HCT116 (cell line): ENCODE measurements around the gene ABTB1. TPM values are rescaled to one million over a fixed set of nuclear protein-coding genes. Genes with fewer than 3 reads are reported as not detected.

Experiments used
- ATAC-seq: fragments of 200-7000 bp; cut with Tn5 transposase; 2 replicates; pipeline ENCODE4 v1.9.1; 2020; ENCODE audit warnings: mild to moderate bottlenecking, moderate library complexity
- BruUV-seq: library from RNA; stranded (reverse); fragments of 400-500 nt; replicated peaks from 2 replicates; lab custom pipeline; 2021; lab: Mats Ljungman, UMichigan
- CTCF ChIA-PET: fragments of 300-600 bp; sonication (Branson Sonifier 250); formaldehyde crosslinking; loops from one replicate; lab custom pipeline; 2021; ENCODE audit warnings: antibody characterized with exemption; lab: Charles Lee
- POLR2A ChIA-PET: fragments of 300-600, 350-600 bp; sonication (Branson Sonifier 250); formaldehyde crosslinking; loops from one replicate; lab custom pipeline; 2021; ENCODE audit warnings: antibody characterized with exemption; lab: Charles Lee
- RAD21 ChIA-PET, 2 experiments: fragments of 300-600 bp; sonication (Branson Sonifier 250); formaldehyde crosslinking; loops; one replicate each; lab custom pipeline; 2023; ENCODE audit warnings: low total read pairs in 2 of 2; ENCODE audit not compliant: uncharacterized antibody in 2 of 2, unreplicated experiment in 2 of 2, low non-redundant PET in 1 of 2; lab: Charles Lee
- DNase-seq: peaks from one replicate; pipeline ENCODE4 v3.0.0-alpha.2; 2010; ENCODE audit warnings: low read depth, low spot score
- H2AFZ ChIP-seq: fragments of 200-600 bp; shearing (Covaris generic), sonication (generic); 2 replicates; pipeline ENCODE4 v1.6.1; 2017; ENCODE audit warnings: low read depth, mixed run types, mixed read lengths, antibody characterized with exemption, low read length; ENCODE audit not compliant: poor library complexity, severe bottlenecking
- H3K27ac ChIP-seq: 2 replicates; pipeline ENCODE4 v1.5.1; 2012; ENCODE audit warnings: low read depth, low read length
- H3K27me3 ChIP-seq: fragments of 200-600 bp; sonication (generic); 2 replicates; pipeline ENCODE4 v1.6.1; 2016; ENCODE audit warnings: mixed run types, low read length, mixed read lengths; ENCODE audit not compliant: insufficient read depth
- H3K36me3 ChIP-seq, 2 experiments: fragments of 200-500 bp in 1 of 2; fragments of 200-600 bp in 1 of 2; sonication (Bioruptor generic) in 1 of 2; sonication (generic) in 1 of 2; 2 replicates each; pipeline versions ENCODE4 v1.5.1 to v1.6.1; 2014 to 2016; ENCODE audit warnings: low read length in 2 of 2, inconsistent platforms in 1 of 2, mixed read lengths in 1 of 2, mixed run types in 1 of 2; ENCODE audit not compliant: insufficient read depth in 2 of 2, control insufficient read depth in 1 of 2
- H3K4me1 ChIP-seq, 2 experiments: fragments of 200-600 bp in 1 of 2; sonication (generic) in 1 of 2; 2 replicates each; pipeline versions ENCODE4 v1.5.1 to v1.6.1; 2012 to 2017; ENCODE audit warnings: low read length in 2 of 2, inconsistent platforms in 1 of 2, mild to moderate bottlenecking in 1 of 2, mixed read lengths in 1 of 2, mixed run types in 1 of 2, moderate library complexity in 1 of 2; ENCODE audit not compliant: insufficient read depth in 2 of 2, control insufficient read depth in 1 of 2
- H3K4me2 ChIP-seq: fragments of 200-600 bp; sonication (generic); 2 replicates; pipeline ENCODE4 v1.6.1; 2017; ENCODE audit warnings: mixed run types, low read length, mixed read lengths
- H3K4me3 ChIP-seq, 2 experiments: fragments of 200-600 bp in 1 of 2; sonication (generic) in 1 of 2; replicated peaks in 1 of 2; 2 replicates each; pipeline ENCODE4 v1.5.1; 2011 to 2016; ENCODE audit warnings: low read length in 2 of 2, control low read depth in 1 of 2, low read depth in 1 of 2, mild to moderate bottlenecking in 1 of 2, mixed read lengths in 1 of 2, mixed run types in 1 of 2
- H3K79me2 ChIP-seq: fragments of 200-600 bp; sonication (generic); 2 replicates; pipeline ENCODE4 v1.6.1; 2017; ENCODE audit warnings: mild to moderate bottlenecking, mixed run types, low read length, moderate library complexity, mixed read lengths; ENCODE audit not compliant: insufficient read depth
- H3K9ac ChIP-seq: fragments of 200-600 bp; sonication (generic); 2 replicates; pipeline ENCODE4 v1.6.1; 2016; ENCODE audit warnings: low read length, mixed read lengths
- H3K9me2 ChIP-seq: fragments of 200-600 bp; sonication (generic), shearing (Covaris generic); 2 replicates; pipeline ENCODE4 v1.6.1; 2017; ENCODE audit warnings: mixed run types, mild to moderate bottlenecking, moderate library complexity; ENCODE audit not compliant: insufficient read depth
- H3K9me3 ChIP-seq, 2 experiments: fragments of 200-500 bp in 1 of 2; fragments of 200-600 bp in 1 of 2; sonication (Bioruptor generic) in 1 of 2; sonication (generic) in 1 of 2; 2 replicates each; pipeline ENCODE4 v1.6.1; 2014 to 2017; ENCODE audit warnings: low read length in 2 of 2, mixed read lengths in 2 of 2, inconsistent platforms in 1 of 2, low read depth in 1 of 2, mild to moderate bottlenecking in 1 of 2, mixed run types in 1 of 2, moderate library complexity in 1 of 2; ENCODE audit not compliant: control insufficient read depth in 1 of 2, insufficient read depth in 1 of 2
- H4K20me1 ChIP-seq: fragments of 200-600 bp; sonication (generic), shearing (Covaris generic); 2 replicates; pipeline ENCODE4 v1.6.1; 2017; ENCODE audit warnings: mixed run types, mild to moderate bottlenecking, moderate library complexity; ENCODE audit not compliant: insufficient read depth
- CEBPB ChIP-seq: IDR thresholded peaks from 2 replicates; pipeline ENCODE4 v1.6.1; 2012; ENCODE audit warnings: low read depth
- EGR1 ChIP-seq: IDR thresholded peaks from 2 replicates; pipeline ENCODE4 v1.6.1; 2012; ENCODE audit warnings: low read depth
- EZH2 ChIP-seq: fragments of 200-600 bp; sonication (generic); IDR thresholded peaks from 2 replicates; pipeline ENCODE4 v1.6.1; 2017; ENCODE audit warnings: antibody characterized with exemption, mixed run types
- EZH2phosphoT487 ChIP-seq: fragments of 200-600 bp; IDR thresholded peaks from 2 replicates; pipeline ENCODE4 v1.6.1; 2018; ENCODE audit warnings: antibody characterized with exemption, borderline replicate concordance
- FOSL1 ChIP-seq: IDR thresholded peaks from 2 replicates; pipeline ENCODE4 v1.6.1; 2012; ENCODE audit warnings: low read depth
- POLR2A ChIP-seq: IDR thresholded peaks from 2 replicates; pipeline ENCODE4 v1.7.0; 2011; ENCODE audit warnings: borderline replicate concordance; ENCODE audit not compliant: insufficient read depth, insufficient read length; ENCODE audit errors: extremely low read depth
- RAD21 ChIP-seq: IDR thresholded peaks from 2 replicates; pipeline ENCODE4 v1.6.1; 2012; ENCODE audit warnings: low read depth, mild to moderate bottlenecking
- REST ChIP-seq: IDR thresholded peaks from 2 replicates; pipeline ENCODE4 v1.6.1; 2012; ENCODE audit warnings: low read depth
- SIN3A ChIP-seq: IDR thresholded peaks from 2 replicates; pipeline ENCODE4 v1.6.1; 2012; ENCODE audit warnings: low read depth
- SP1 ChIP-seq: IDR thresholded peaks from 2 replicates; pipeline ENCODE4 v1.6.1; 2012; ENCODE audit warnings: low read depth
- SRF ChIP-seq: IDR thresholded peaks from 2 replicates; pipeline ENCODE4 v1.6.1; 2012; ENCODE audit warnings: low read depth
- ZFX ChIP-seq: fragments of 450-650 bp; IDR thresholded peaks from 2 replicates; pipeline ENCODE4 v1.6.1; 2017
- ZNF274 ChIP-seq: fragments of 200-500 bp; sonication (Bioruptor generic); IDR thresholded peaks from 2 replicates; pipeline ENCODE4 v1.6.1; 2014; ENCODE audit warnings: mild to moderate bottlenecking, low read depth, low read length, inconsistent platforms
- intact Hi-C: fragments of 100-400 bp; cut with micrococcal nuclease; formaldehyde crosslinking; loops from 2 replicates; pipeline ENCODE4 v1.10.0; 2022
- total RNA-seq: library from RNA; stranded (reverse); gene quantifications from one replicate; pipeline ENCODE4 v1.2.1, GENCODE V29; 2021; ENCODE audit not compliant: unreplicated experiment
- TF ChIP-seq, protein P1 (sequence below), 3 experiments: fragments of 200-600 bp in 1 of 3; sonication (generic) in 1 of 3; IDR thresholded peaks in 2 of 3; conservative IDR thresholded peaks in 1 of 3; 2 replicates each; pipeline ENCODE4 v1.5.1; 2012 to 2017; ENCODE audit warnings: low read depth in 2 of 3, low read length in 2 of 3, antibody characterized with exemption in 1 of 3, borderline replicate concordance in 1 of 3, control low read depth in 1 of 3, mild to moderate bottlenecking in 1 of 3, mixed read lengths in 1 of 3, mixed run types in 1 of 3, moderate library complexity in 1 of 3; ENCODE audit not compliant: insufficient read depth in 1 of 3

Gene ABTB1
- total RNA-seq, 1 experiment from 2014 or later, result 19.4 TPM

- H3K27me3 ChIP-seq, result no peaks in the 10 kb centered on the region
- BruUV-seq, result no TSS peak
- ChIA-PET RAD21 (interaction anchor here in 1 of 2 experiments (0.5 kb wide), 1 partner anchor 70 kb away, joined by 3 read pairs; no protein-coding TSS in a partner anchor), CTCF (no interaction called here), POLR2A (no interaction called here)
- intact Hi-C loops, result no loop called here
- H3K9me2 ChIP-seq, result no peaks in the 10 kb centered on the region
- H3K36me3 ChIP-seq, result no peaks in the 10 kb centered on the region
- H3K9ac ChIP-seq, result no peak overlapping the region
- no peak overlapping the region for H3K27ac ChIP-seq
- no peaks in the 10 kb centered on the region for H3K79me2 ChIP-seq
- no peak for ATAC-seq
- no peaks in the 10 kb centered on the region for H4K20me1 ChIP-seq
- no peak for DNase-seq
- peaks cover 15 to 53% of the 10 kb centered on the region in 2 experiments for H3K4me1 ChIP-seq
- H3K4me2 ChIP-seq, result no peak overlapping the region
- H2AFZ ChIP-seq, result no peak overlapping the region
- no peaks in the 10 kb centered on the region for H3K9me3 ChIP-seq
- no peak for TF ChIP-seq FOSL1
- TF ChIP-seq EZH2, result no peak
- no peak for TF ChIP-seq REST
- no peak for TF ChIP-seq CEBPB
- no peak for TF ChIP-seq EZH2phosphoT487
- TF ChIP-seq ZNF274, result no peak
- no peak for TF ChIP-seq RAD21
- TF ChIP-seq, protein P1, sequence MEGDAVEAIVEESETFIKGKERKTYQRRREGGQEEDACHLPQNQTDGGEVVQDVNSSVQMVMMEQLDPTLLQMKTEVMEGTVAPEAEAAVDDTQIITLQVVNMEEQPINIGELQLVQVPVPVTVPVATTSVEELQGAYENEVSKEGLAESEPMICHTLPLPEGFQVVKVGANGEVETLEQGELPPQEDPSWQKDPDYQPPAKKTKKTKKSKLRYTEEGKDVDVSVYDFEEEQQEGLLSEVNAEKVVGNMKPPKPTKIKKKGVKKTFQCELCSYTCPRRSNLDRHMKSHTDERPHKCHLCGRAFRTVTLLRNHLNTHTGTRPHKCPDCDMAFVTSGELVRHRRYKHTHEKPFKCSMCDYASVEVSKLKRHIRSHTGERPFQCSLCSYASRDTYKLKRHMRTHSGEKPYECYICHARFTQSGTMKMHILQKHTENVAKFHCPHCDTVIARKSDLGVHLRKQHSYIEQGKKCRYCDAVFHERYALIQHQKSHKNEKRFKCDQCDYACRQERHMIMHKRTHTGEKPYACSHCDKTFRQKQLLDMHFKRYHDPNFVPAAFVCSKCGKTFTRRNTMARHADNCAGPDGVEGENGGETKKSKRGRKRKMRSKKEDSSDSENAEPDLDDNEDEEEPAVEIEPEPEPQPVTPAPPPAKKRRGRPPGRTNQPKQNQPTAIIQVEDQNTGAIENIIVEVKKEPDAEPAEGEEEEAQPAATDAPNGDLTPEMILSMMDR (IDR thresholded peaks at IDR 0.05 in 2 of 3, conservative IDR thresholded peaks at IDR 0.05 in 1 of 3; ENCODE audit: borderline replicate concordance in 1 of 3, insufficient read depth in 1 of 3, low read depth in 2 of 3, low read length in 2 of 3), result no peak
- TF ChIP-seq SP1, result no peak
- TF ChIP-seq POLR2A, result no peak
- TF ChIP-seq SRF, result no peak
- no peak for TF ChIP-seq ZFX
- no peak for TF ChIP-seq SIN3A
- no peak for TF ChIP-seq EGR1
- no peak overlapping the region for H3K4me3 ChIP-seq
Observed at GRCh38 chr3:127692501-127693335, 20.0 kb downstream of the ABTB1 start.
